GM12878 (cell line): ENCODE data around the gene PCYOX1L. TPM values are rescaled to one million over a fixed set of nuclear protein-coding genes. Genes with fewer than 3 reads are reported as not detected.

ENCODE experiments used
- ATAC-seq: fragments of 200-7000 bp; cut with Tn5 transposase; 3 replicates; pipeline ENCODE4 v1.9.1; 2020; ENCODE audit warnings: mild to moderate bottlenecking, moderate library complexity
- BruUV-seq: library from RNA; stranded (reverse); fragments of 400-500 nt; replicated peaks from 2 replicates; lab custom pipeline; 2021; lab: Mats Ljungman, UMichigan
- CTCF ChIA-PET: fragments of 300-600 bp; sonication (Branson Sonifier 250); formaldehyde crosslinking; extraction: SDS; loops from one replicate; lab custom pipeline; 2021; ENCODE audit warnings: inconsistent platforms; lab: Yijun Ruan, JAX
- POLR2A ChIA-PET: fragments of 350-600 bp; formaldehyde crosslinking; extraction: SDS; loops from one replicate; lab custom pipeline; 2021; ENCODE audit warnings: inconsistent platforms; lab: Charles Lee
- RAD21 ChIA-PET: fragments of 300-600 bp; sonication (Branson Sonifier 250); formaldehyde crosslinking; loops from one replicate; lab custom pipeline; 2023; ENCODE audit warnings: antibody characterized with exemption; ENCODE audit not compliant: unreplicated experiment; lab: Charles Lee
- SMC1A ChIA-PET: fragments of 300-600 bp; sonication (Branson Sonifier 250); formaldehyde crosslinking; loops from one replicate; lab custom pipeline; 2023; ENCODE audit not compliant: unreplicated experiment, uncharacterized antibody; lab: Charles Lee
- DNase-seq: peaks from one replicate; pipeline ENCODE4 v3.0.0-alpha.2; 2011; ENCODE audit warnings: low read depth, low spot score
- FAIRE-seq: peaks from 3 replicates; lab custom pipeline; 2011; peaks lifted over from hg19 to GRCh38; lab: Jason Lieb, UNC
- H2AFZ ChIP-seq: 2 replicates; pipeline ENCODE4 v1.6.0; 2011; ENCODE audit warnings: low read depth, low read length, control low read depth; ENCODE audit not compliant: control insufficient read depth
- H3K27ac ChIP-seq: 2 replicates; pipeline ENCODE4 v1.5.1; 2011; ENCODE audit warnings: control low read depth; ENCODE audit not compliant: control insufficient read depth, insufficient read depth
- H3K27me3 ChIP-seq, 2 experiments: replicated peaks in 1 of 2; 2 replicates each; pipeline versions ENCODE4 v1.6.0 to v1.6.1; 2011; ENCODE audit warnings: low read length in 1 of 2; ENCODE audit not compliant: control insufficient read depth in 2 of 2, insufficient read depth in 2 of 2
- H3K36me3 ChIP-seq, 2 experiments: 2 replicates each; pipeline ENCODE4 v1.5.1; 2011; ENCODE audit warnings: low read length in 1 of 2; ENCODE audit not compliant: control insufficient read depth in 2 of 2, insufficient read depth in 2 of 2
- H3K4me1 ChIP-seq: 2 replicates; pipeline ENCODE4 v1.6.1; 2011; ENCODE audit warnings: mild to moderate bottlenecking, low read length, moderate library complexity, mixed read lengths; ENCODE audit not compliant: control insufficient read depth, insufficient read depth
- H3K4me2 ChIP-seq: 2 replicates; pipeline ENCODE4 v1.6.0; 2011; ENCODE audit warnings: control low read depth; ENCODE audit not compliant: control insufficient read depth, insufficient read depth
- H3K4me3 ChIP-seq: fragments of 200-600 bp; sonication (generic); 2 replicates; pipeline ENCODE4 v1.5.1; 2016
- H3K79me2 ChIP-seq: 2 replicates; pipeline ENCODE4 v1.6.0; 2011; ENCODE audit warnings: low read length; ENCODE audit not compliant: control insufficient read depth, insufficient read depth
- H3K9ac ChIP-seq: 2 replicates; pipeline ENCODE4 v1.8.0; 2011; ENCODE audit warnings: low read length, control low read depth, mixed read lengths; ENCODE audit not compliant: control insufficient read depth, insufficient read depth
- H3K9me3 ChIP-seq: replicated peaks from 3 replicates; pipeline ENCODE4 v1.5.1; 2011; ENCODE audit warnings: mild to moderate bottlenecking, low read length; ENCODE audit not compliant: control insufficient read depth, insufficient read depth
- H4K20me1 ChIP-seq: 2 replicates; pipeline ENCODE4 v1.6.0; 2011; ENCODE audit not compliant: control insufficient read depth, insufficient read depth
- CREB1 ChIP-seq: IDR thresholded peaks from 2 replicates; pipeline ENCODE4 v1.6.1; 2012; ENCODE audit warnings: low read depth, mild to moderate bottlenecking, inconsistent platforms
- EZH2 ChIP-seq: IDR thresholded peaks from 2 replicates; pipeline ENCODE4 v1.6.1; 2012; ENCODE audit warnings: low read depth, mild to moderate bottlenecking, control low read depth, inconsistent platforms, low read length, borderline replicate concordance; ENCODE audit not compliant: control insufficient read depth
- MTA3 ChIP-seq: IDR thresholded peaks from 2 replicates; pipeline ENCODE4 v1.6.1; 2012; ENCODE audit warnings: low read length, inconsistent platforms, borderline replicate concordance
- NFXL1 ChIP-seq: fragments of 450-650 bp; IDR thresholded peaks from 2 replicates; pipeline ENCODE4 v1.6.1; 2017; ENCODE audit warnings: antibody characterized with exemption, mild to moderate bottlenecking, borderline replicate concordance
- PAX5 ChIP-seq: IDR thresholded peaks from 2 replicates; pipeline ENCODE4 v1.6.1; 2011; ENCODE audit warnings: low read depth, low read length, borderline replicate concordance
- POLR2AphosphoS2 ChIP-seq: IDR thresholded peaks from 2 replicates; pipeline ENCODE4 v1.6.1; 2011; ENCODE audit warnings: low read depth, mild to moderate bottlenecking, low read length, improper control_type of control experiment, moderate library complexity
- POU2F2 ChIP-seq: IDR thresholded peaks from 3 replicates; pipeline ENCODE4 v1.6.1; 2011; ENCODE audit warnings: low read depth, mild to moderate bottlenecking, low read length, borderline replicate concordance
- RBBP5 ChIP-seq: fragments of 200-600 bp; sonication (generic); conservative IDR thresholded peaks from 2 replicates; pipeline ENCODE4 v1.6.1; 2016
- RCOR1 ChIP-seq: conservative IDR thresholded peaks from 2 replicates; pipeline ENCODE4 v1.6.1; 2012; ENCODE audit warnings: low read depth, low read length, improper control_type of control experiment
- RFX5 ChIP-seq: IDR thresholded peaks from 2 replicates; pipeline ENCODE4 v1.6.1; 2011; ENCODE audit warnings: low read depth, low read length, improper control_type of control experiment
- WGBS: methylation state at CpG from one replicate; pipeline ENCODE4 v1.1.6; 2016; ENCODE audit warnings: low lambda C conversion rate; ENCODE audit not compliant: insufficient replicate concordance, insufficient coverage; ENCODE audit errors: missing lambda C conversion rate; 5-methylcytosine and 5-hydroxymethylcytosine counted together
- in situ Hi-C: fragments of 300-500 bp; cut with MboI; formaldehyde crosslinking; loops from 9 replicates; pipeline ENCODE4 v1.14.3; 2018; ENCODE audit warnings: mixed read lengths
- intact Hi-C: fragments of 100-400 bp; cut with micrococcal nuclease; formaldehyde crosslinking; loops from one replicate; pipeline ENCODE4 v1.14.2; 2022; ENCODE audit not compliant: unreplicated experiment
- polyA plus RNA-seq, 11 experiments: library from polyadenylated mRNA; depleted of rRNA in 4 of 11; unstranded in 6 of 11; stranded (reverse) in 5 of 11; fragments of >200 nt; fragmentation: Nextera tagmentation in 4 of 11; fragmentation: Illumina TruSeq in 1 of 11; extraction: Ambion mirVana in 4 of 11; extraction: Trizol in 1 of 11; gene quantifications; 1 replicate in 1 of 11; 2 replicates in 10 of 11; pipeline versions ENCODE4 v1.2.1 to v1.2.3, GENCODE V29; 2011 to 2016; ENCODE audit warnings: inconsistent platforms in 2 of 11, missing spikeins in 2 of 11, low read depth in 1 of 11
- total RNA-seq, 4 experiments: library from RNA; depleted of rRNA in 3 of 4; stranded (reverse); fragments of >200 nt in 3 of 4; fragmentation: Illumina TruSeq in 1 of 4; extraction: Trizol in 1 of 4; gene quantifications; 2 replicates each; pipeline versions ENCODE4 v1.2.1 to v1.2.3, GENCODE V29; 2013 to 2021
- TF ChIP-seq, protein P1 (sequence below): IDR thresholded peaks from 2 replicates; pipeline ENCODE4 v1.6.1; 2012; ENCODE audit warnings: mild to moderate bottlenecking, low read depth, low read length
- TF ChIP-seq, protein P2 (sequence below): IDR thresholded peaks from 2 replicates; pipeline ENCODE4 v1.6.1; 2012; ENCODE audit warnings: low read depth, low read length, improper control_type of control experiment
- TF ChIP-seq, protein P3 (sequence below): fragments of 450-650 bp; IDR thresholded peaks from 2 replicates; pipeline ENCODE4 v1.6.1; 2016; ENCODE audit warnings: mild to moderate bottlenecking
- TF ChIP-seq, protein P4 (sequence below): fragments of 450-650 bp; IDR thresholded peaks from 2 replicates; pipeline ENCODE4 v1.6.1; 2018; ENCODE audit warnings: borderline replicate concordance, mild to moderate bottlenecking; ENCODE audit not compliant: partially characterized antibody

The PCYOX1L gene
- total and polyA plus RNA-seq, 10 of the 15 experiments (the other 5 are each of a cell fraction or from before 2014, with no cell fraction given) = 2.9 to 17.0 (median 12.9) TPM

DNA sequence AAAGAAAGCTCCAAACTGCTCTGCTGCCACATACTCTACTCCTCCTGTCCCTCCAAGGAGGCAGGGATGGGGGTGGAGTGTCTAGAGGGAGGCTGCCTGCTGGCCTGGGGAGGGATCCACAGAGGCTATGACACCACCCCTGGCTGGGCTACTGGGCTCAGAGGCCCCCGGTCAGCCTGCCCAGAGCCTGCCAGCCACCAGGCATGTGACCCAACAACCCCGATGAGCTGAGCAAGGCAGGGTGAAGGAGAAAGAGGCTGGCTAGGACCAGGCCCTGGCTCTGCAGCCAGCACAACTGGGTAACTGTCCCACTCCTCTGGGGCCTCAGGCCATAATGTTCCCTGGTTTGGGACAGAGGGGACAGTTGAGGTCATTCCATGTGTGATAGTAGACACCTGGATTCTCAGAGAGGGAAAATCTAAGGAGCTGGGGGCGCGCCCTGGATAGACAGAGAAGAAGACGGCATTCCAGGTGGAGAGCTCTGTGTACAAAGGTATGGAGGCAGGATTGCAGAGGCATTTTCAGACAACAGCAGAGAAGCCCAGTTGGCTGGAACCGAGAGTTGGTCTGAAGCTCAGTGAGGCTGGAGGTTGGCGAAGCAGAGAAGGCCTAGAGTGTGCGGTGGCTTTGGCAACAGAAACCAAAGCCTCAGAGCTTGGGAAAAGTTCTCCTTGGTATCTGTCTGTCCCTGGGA, 55.1 kb downstream of the PCYOX1L start:
- CTCF ChIA-PET = interaction anchor here (0.6 to 1.2 kb wide), 4 partner anchors 28 to 152 kb away, joined by 3 read pairs; no protein-coding TSS in a partner anchor

More for the DNA sequence above, 55.1 kb downstream of the PCYOX1L start:
- Histone ChIP-seq H3K9me3 (no peaks in the 10 kb centered on the region), H2AFZ (no peak overlapping the region), H3K27ac (no peak overlapping the region), H3K36me3 (no peaks in the 10 kb centered on the region), H3K4me3 (no peak overlapping the region), H3K9ac (no peak overlapping the region), H3K4me2 (no peak overlapping the region), H3K4me1 (no peaks in the 10 kb centered on the region), H3K27me3 (peaks cover 0 to 2% of the 10 kb centered on the region in 2 experiments; a peak in 1 of 4 replicates), H3K79me2 (no peaks in the 10 kb centered on the region), H4K20me1 (no peaks in the 10 kb centered on the region)
- SMC1A ChIA-PET = interaction anchor here (0.8 to 1.3 kb wide), 3 partner anchors 13 to 40 kb away, joined by 3 to 4 read pairs (median 3); no protein-coding TSS in a partner anchor
- TF ChIP-seq NFXL1 (no peak), MTA3 (no peak), POU2F2 (no peak), EZH2 (no peak), RCOR1 (no peak), RFX5 (no peak), PAX5 (no peak), RBBP5 (no peak), CREB1 (no peak), POLR2AphosphoS2 (no peak)
- TF ChIP-seq, protein P1, sequence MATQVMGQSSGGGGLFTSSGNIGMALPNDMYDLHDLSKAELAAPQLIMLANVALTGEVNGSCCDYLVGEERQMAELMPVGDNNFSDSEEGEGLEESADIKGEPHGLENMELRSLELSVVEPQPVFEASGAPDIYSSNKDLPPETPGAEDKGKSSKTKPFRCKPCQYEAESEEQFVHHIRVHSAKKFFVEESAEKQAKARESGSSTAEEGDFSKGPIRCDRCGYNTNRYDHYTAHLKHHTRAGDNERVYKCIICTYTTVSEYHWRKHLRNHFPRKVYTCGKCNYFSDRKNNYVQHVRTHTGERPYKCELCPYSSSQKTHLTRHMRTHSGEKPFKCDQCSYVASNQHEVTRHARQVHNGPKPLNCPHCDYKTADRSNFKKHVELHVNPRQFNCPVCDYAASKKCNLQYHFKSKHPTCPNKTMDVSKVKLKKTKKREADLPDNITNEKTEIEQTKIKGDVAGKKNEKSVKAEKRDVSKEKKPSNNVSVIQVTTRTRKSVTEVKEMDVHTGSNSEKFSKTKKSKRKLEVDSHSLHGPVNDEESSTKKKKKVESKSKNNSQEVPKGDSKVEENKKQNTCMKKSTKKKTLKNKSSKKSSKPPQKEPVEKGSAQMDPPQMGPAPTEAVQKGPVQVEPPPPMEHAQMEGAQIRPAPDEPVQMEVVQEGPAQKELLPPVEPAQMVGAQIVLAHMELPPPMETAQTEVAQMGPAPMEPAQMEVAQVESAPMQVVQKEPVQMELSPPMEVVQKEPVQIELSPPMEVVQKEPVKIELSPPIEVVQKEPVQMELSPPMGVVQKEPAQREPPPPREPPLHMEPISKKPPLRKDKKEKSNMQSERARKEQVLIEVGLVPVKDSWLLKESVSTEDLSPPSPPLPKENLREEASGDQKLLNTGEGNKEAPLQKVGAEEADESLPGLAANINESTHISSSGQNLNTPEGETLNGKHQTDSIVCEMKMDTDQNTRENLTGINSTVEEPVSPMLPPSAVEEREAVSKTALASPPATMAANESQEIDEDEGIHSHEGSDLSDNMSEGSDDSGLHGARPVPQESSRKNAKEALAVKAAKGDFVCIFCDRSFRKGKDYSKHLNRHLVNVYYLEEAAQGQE = no peak
- TF ChIP-seq, protein P2, sequence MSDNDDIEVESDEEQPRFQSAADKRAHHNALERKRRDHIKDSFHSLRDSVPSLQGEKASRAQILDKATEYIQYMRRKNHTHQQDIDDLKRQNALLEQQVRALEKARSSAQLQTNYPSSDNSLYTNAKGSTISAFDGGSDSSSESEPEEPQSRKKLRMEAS = no peak
- TF ChIP-seq, protein P3, sequence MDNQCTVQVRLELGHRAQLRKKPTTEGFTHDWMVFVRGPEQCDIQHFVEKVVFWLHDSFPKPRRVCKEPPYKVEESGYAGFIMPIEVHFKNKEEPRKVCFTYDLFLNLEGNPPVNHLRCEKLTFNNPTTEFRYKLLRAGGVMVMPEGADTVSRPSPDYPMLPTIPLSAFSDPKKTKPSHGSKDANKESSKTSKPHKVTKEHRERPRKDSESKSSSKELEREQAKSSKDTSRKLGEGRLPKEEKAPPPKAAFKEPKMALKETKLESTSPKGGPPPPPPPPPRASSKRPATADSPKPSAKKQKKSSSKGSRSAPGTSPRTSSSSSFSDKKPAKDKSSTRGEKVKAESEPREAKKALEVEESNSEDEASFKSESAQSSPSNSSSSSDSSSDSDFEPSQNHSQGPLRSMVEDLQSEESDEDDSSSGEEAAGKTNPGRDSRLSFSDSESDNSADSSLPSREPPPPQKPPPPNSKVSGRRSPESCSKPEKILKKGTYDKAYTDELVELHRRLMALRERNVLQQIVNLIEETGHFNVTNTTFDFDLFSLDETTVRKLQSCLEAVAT = no peak
- TF ChIP-seq, protein P4, sequence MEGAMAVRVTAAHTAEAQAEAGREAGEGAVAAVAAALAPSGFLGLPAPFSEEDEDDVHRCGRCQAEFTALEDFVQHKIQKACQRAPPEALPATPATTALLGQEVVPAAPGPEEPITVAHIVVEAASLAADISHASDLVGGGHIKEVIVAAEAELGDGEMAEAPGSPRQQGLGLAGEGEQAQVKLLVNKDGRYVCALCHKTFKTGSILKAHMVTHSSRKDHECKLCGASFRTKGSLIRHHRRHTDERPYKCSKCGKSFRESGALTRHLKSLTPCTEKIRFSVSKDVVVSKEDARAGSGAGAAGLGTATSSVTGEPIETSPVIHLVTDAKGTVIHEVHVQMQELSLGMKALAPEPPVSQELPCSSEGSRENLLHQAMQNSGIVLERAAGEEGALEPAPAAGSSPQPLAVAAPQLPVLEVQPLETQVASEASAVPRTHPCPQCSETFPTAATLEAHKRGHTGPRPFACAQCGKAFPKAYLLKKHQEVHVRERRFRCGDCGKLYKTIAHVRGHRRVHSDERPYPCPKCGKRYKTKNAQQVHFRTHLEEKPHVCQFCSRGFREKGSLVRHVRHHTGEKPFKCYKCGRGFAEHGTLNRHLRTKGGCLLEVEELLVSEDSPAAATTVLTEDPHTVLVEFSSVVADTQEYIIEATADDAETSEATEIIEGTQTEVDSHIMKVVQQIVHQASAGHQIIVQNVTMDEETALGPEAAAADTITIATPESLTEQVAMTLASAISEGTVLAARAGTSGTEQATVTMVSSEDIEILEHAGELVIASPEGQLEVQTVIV = no peak
- no TSS peak for BruUV-seq
- in situ Hi-C loops (no loop called here), intact Hi-C loops (no loop called here)
- POLR2A ChIA-PET = interaction anchor here (0.6 kb wide), 1 partner anchor 85 kb away, joined by 3 read pairs; no protein-coding TSS in a partner anchor
- FAIRE-seq = no peak
- no peak; the same call in 2 of the 3 replicates for ATAC-seq
- WGBS = 76% methylated on average over 8 of the region's 8 CpGs
- RAD21 ChIA-PET = interaction anchor here (0.8 kb wide), 1 partner anchor 19 kb away, joined by 3 read pairs; no protein-coding TSS in a partner anchor
- DNase-seq = no peak
